NT2/D1 (cell line): ENCODE measurements around the gene BIN2.

Experiments used
- SUZ12 ChIP-seq: IDR thresholded peaks from 2 replicates; pipeline ENCODE4 v1.6.1; 2011; ENCODE audit not compliant: insufficient read length, insufficient read depth; ENCODE audit errors: extremely low read depth
- YY1 ChIP-seq: IDR thresholded peaks from 2 replicates; pipeline ENCODE4 v1.6.1; 2011; ENCODE audit not compliant: insufficient read length, insufficient read depth
- ZNF274 ChIP-seq: IDR thresholded peaks from 2 replicates; pipeline ENCODE4 v1.6.1; 2011; ENCODE audit warnings: mild to moderate bottlenecking, low read depth, low read length

GRCh38 chr12:51254536-51254935 is 69.4 kb downstream of the BIN2 start:
- no peak for TF ChIP-seq YY1
- TF ChIP-seq SUZ12, result no peak
- no peak for TF ChIP-seq ZNF274
